ENCODE measurements around the gene ANK3.

GRCh38 chr10:60281331-60281730 is 108.3 kb downstream of the ANK3 start:
- no peak for TF ChIP-seq CTCF (conservative IDR thresholded peaks at IDR 0.05)
- no peak for TF ChIP-seq EZH2 (IDR thresholded peaks at IDR 0.05; ENCODE audit: low read depth)
